ENCODE data around the gene MMP17. TPM values are rescaled to one million over a fixed set of nuclear protein-coding genes. Genes with fewer than 3 reads are reported as not detected.

MMP17 gene
- total RNA-seq, 1 experiment from 2014 or later = 0.61 TPM

DNA sequence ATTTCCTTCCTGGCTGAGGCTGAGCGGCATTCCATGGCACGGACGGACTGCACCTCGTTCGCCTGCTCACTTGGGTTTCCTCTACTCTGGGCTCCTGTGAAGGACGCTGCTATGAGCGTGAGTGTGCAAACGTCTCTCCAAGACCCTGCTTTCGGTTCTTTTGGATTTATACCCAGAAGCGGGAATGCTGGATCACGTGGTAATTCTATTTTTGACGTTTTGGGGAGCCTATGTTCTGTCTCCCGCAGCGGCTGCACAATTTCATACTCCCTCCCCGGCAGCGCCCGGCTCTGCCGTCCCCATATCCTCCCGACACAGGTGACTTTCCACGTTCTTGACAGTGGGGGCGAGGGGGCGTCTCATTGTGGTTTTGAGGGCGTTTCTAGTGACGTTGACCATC, 20.6 kb downstream of the MMP17 start:
- Mint-ChIP-seq H3K9me3 (ENCODE audit: low read depth, unreplicated experiment) (no peaks in the 10 kb centered on the region), H3K27me3 (ENCODE audit: unreplicated experiment) (peaks cover 35% of the 10 kb centered on the region), H3K27ac (ENCODE audit: unreplicated experiment) (no peak overlapping the region), H3K4me1 (ENCODE audit: low read depth, unreplicated experiment) (no peaks in the 10 kb centered on the region), H3K36me3 (ENCODE audit: insufficient read depth, unreplicated experiment) (peaks cover 4% of the 10 kb centered on the region), H3K4me3 (ENCODE audit: low read depth, unreplicated experiment) (no peak overlapping the region)
- TF ChIP-seq, protein P1, sequence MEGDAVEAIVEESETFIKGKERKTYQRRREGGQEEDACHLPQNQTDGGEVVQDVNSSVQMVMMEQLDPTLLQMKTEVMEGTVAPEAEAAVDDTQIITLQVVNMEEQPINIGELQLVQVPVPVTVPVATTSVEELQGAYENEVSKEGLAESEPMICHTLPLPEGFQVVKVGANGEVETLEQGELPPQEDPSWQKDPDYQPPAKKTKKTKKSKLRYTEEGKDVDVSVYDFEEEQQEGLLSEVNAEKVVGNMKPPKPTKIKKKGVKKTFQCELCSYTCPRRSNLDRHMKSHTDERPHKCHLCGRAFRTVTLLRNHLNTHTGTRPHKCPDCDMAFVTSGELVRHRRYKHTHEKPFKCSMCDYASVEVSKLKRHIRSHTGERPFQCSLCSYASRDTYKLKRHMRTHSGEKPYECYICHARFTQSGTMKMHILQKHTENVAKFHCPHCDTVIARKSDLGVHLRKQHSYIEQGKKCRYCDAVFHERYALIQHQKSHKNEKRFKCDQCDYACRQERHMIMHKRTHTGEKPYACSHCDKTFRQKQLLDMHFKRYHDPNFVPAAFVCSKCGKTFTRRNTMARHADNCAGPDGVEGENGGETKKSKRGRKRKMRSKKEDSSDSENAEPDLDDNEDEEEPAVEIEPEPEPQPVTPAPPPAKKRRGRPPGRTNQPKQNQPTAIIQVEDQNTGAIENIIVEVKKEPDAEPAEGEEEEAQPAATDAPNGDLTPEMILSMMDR (IDR thresholded peaks at IDR 0.05; ENCODE audit: unreplicated experiment) = no peak
- CTCF ChIA-PET = no interaction called here
- BruUV-seq (replicated peaks) = no TSS peak
- no peak for DNase-seq
- intact Hi-C loops (cut with micrococcal nuclease; ENCODE audit: unreplicated experiment) = no loop called here

DNA sequence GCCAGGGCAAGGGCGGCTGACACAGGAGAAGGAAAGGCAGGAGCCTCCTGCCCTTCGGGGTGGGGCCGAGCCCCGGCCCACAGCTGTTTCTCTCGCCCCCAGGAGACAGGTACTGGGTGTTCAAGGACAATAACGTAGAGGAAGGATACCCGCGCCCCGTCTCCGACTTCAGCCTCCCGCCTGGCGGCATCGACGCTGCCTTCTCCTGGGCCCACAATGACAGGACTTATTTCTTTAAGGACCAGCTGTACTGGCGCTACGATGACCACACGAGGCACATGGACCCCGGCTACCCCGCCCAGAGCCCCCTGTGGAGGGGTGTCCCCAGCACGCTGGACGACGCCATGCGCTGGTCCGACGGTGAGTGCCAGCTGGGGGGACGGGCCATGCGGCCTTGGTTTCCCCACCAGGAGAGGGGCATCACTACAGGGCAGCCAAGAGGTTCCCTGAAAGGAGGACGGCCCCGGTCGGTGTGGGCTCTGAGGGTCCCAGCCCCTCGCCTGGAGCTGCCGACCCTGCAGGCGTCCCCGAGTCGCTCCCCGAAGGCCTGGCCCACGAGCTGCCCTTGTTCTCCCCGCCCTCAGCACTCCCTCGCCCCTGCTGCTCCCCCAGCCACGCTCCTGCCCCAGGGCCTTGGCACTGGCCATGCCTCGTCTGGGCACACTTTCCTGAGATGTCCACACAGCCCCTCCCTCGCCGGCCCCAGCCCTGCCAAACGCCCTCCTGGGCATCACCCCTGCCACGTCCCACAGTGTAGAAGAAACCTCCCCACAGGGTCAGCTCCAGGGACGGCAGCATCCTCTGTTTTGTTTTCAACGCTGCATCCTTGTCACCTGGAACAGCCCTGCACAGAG, 21.7 kb downstream of the MMP17 start:
- Mint-ChIP-seq H3K4me1 (ENCODE audit: low read depth, unreplicated experiment) (no peaks in the 10 kb centered on the region), H3K4me3 (ENCODE audit: low read depth, unreplicated experiment) (peak overlapping the region; percentile 14), H3K9me3 (ENCODE audit: low read depth, unreplicated experiment) (no peaks in the 10 kb centered on the region), H3K27ac (ENCODE audit: unreplicated experiment) (no peak overlapping the region), H3K36me3 (ENCODE audit: insufficient read depth, unreplicated experiment) (peaks cover 4% of the 10 kb centered on the region), H3K27me3 (ENCODE audit: unreplicated experiment) (peaks cover 35% of the 10 kb centered on the region)
- no TSS peak for BruUV-seq (replicated peaks)
- CTCF ChIA-PET = interaction anchor here (1.6 kb wide), 1 partner anchor 100 kb away, joined by 15 read pairs; the partner anchor contains the start of gene EP400
- intact Hi-C loops (cut with micrococcal nuclease; ENCODE audit: unreplicated experiment) = loop anchor here (2.0 kb wide), 1 partner anchor 99 kb away; the partner anchor contains the start of gene EP400
- DNase-seq = no peak
- TF ChIP-seq, protein P1 (IDR thresholded peaks at IDR 0.05; ENCODE audit: unreplicated experiment) = no peak

DNA sequence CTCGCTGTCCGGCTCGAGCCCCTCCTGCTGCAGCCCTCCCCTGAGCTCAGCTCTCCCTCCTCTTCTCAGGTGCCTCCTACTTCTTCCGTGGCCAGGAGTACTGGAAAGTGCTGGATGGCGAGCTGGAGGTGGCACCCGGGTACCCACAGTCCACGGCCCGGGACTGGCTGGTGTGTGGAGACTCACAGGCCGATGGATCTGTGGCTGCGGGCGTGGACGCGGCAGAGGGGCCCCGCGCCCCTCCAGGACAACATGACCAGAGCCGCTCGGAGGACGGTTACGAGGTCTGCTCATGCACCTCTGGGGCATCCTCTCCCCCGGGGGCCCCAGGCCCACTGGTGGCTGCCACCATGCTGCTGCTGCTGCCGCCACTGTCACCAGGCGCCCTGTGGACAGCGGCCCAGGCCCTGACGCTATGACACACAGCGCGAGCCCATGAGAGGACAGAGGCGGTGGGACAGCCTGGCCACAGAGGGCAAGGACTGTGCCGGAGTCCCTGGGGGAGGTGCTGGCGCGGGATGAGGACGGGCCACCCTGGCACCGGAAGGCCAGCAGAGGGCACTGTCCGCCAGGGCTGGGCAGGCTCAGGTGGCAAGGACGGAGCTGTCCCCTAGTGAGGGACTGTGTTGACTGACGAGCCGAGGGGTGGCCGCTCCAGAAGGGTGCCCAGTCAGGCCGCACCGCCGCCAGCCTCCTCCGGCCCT, 22.8 kb downstream of the MMP17 start:
- Mint-ChIP-seq H3K9me3 (ENCODE audit: low read depth, unreplicated experiment) (no peaks in the 10 kb centered on the region), H3K36me3 (ENCODE audit: insufficient read depth, unreplicated experiment) (peaks cover 4% of the 10 kb centered on the region), H3K27ac (ENCODE audit: unreplicated experiment) (no peak overlapping the region), H3K4me1 (ENCODE audit: low read depth, unreplicated experiment) (peaks cover 4% of the 10 kb centered on the region), H3K4me3 (ENCODE audit: low read depth, unreplicated experiment) (peak overlapping the region; percentile 36), H3K27me3 (ENCODE audit: unreplicated experiment) (peaks cover 34% of the 10 kb centered on the region)
- peak; percentile 96 for DNase-seq
- TF ChIP-seq, protein P1 (IDR thresholded peaks at IDR 0.05; ENCODE audit: unreplicated experiment) = peak; percentile 95
- BruUV-seq (replicated peaks) = no TSS peak
- intact Hi-C loops (cut with micrococcal nuclease; ENCODE audit: unreplicated experiment) = loop anchor here (1.0 to 2.0 kb wide), 2 partner anchors 98 to 150 kb away; partner anchors contain the start of gene EP400
- CTCF ChIA-PET = interaction anchor here (0.6 to 1.6 kb wide), 16 partner anchors 9 to 169 kb away, joined by 3 to 15 read pairs (median 5); partner anchors contain the start of gene EP400

DNA sequence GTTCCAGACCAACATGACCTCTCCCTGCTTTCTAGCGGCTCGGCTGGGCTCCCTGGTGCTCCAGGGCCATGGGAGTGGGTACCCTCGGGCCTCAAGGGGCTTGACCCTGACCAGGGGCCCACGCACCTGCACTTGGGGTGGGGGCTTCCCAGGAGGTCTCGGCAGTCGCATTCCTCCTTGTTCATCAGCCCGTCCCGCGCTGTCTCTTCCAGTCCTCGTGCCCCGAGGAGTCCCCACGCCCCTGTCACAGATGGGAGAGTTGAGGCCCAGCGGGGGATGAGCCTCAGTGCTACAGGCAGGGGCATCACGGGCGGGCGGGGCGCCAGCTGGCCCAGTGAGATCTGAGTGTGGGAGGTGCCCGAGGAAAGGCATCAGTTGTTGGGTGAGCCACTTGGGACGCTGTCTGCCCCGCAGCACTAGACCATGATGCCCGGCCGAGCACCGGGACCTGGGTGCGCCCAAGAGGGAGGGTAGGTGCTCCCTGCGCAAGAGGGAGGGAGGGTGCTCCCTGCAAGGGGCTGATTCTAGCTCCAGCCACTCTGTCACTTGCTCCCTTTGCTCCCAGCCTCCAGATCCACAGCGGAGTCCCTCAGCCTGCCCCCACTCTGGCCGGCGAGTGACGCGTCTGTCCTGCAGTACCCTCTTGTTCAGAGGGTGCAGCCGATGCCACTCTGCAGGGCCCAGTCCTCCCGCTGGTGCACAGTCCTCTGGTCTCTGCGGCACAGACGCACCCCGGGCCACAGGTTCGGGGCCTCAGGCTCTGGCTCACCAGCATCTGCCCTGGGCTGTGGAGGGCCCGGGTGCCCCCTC, 23.8 kb downstream of the MMP17 start:
- Mint-ChIP-seq H3K27me3 (ENCODE audit: unreplicated experiment) (peaks cover 35% of the 10 kb centered on the region), H3K36me3 (ENCODE audit: insufficient read depth, unreplicated experiment) (peaks cover 4% of the 10 kb centered on the region), H3K4me1 (ENCODE audit: low read depth, unreplicated experiment) (peaks cover 13% of the 10 kb centered on the region), H3K4me3 (ENCODE audit: low read depth, unreplicated experiment) (peak overlapping the region; percentile 36), H3K9me3 (ENCODE audit: low read depth, unreplicated experiment) (no peaks in the 10 kb centered on the region), H3K27ac (ENCODE audit: unreplicated experiment) (no peak overlapping the region)
- CTCF ChIA-PET = interaction anchor here (0.6 to 1.6 kb wide), 16 partner anchors 8 to 168 kb away, joined by 3 to 15 read pairs (median 5); partner anchors contain the start of gene EP400
- BruUV-seq (replicated peaks) = no TSS peak
- TF ChIP-seq, protein P1 (IDR thresholded peaks at IDR 0.05; ENCODE audit: unreplicated experiment) = no peak
- no peak for DNase-seq
- intact Hi-C loops (cut with micrococcal nuclease; ENCODE audit: unreplicated experiment) = loop anchor here (1.0 to 2.0 kb wide), 2 partner anchors 97 to 149 kb away; partner anchors contain the start of gene EP400

Data from Calu3 (cell line).